CD8-positive, alpha-beta memory T cell (primary cell): ENCODE measurements around the gene PPP1R1A. TPM values are rescaled to one million over a fixed set of nuclear protein-coding genes. Genes with fewer than 3 reads are reported as not detected.

Experiments
- CTCF ChIA-PET: fragments of 350-600 bp; sonication (Branson Sonifier 250); formaldehyde crosslinking; loops from one replicate; lab custom pipeline; 2021; ENCODE audit warnings: antibody characterized with exemption; lab: Charles Lee
- POLR2A ChIA-PET: fragments of 350-600 bp; sonication (Branson Sonifier 250); formaldehyde crosslinking; loops from one replicate; lab custom pipeline; 2021; ENCODE audit warnings: antibody characterized with exemption; lab: Charles Lee
- DNase-seq, 5 donors: peaks; one replicate each; pipeline versions ENCODE4 v3.0.0 to v3.0.0-alpha.2; 2020 to 2022; ENCODE audit warnings: mixed read lengths in 1 of 5
- H3K27ac ChIP-seq: one replicate; pipeline ENCODE4 v1.7.0; 2013; ENCODE audit warnings: low read depth, mild to moderate bottlenecking, low read length, moderate library complexity
- H3K27me3 ChIP-seq: 2 replicates; pipeline ENCODE4 v1.7.0; 2013; ENCODE audit warnings: low read length, mild to moderate bottlenecking; ENCODE audit not compliant: insufficient read depth, poor library complexity, severe bottlenecking
- H3K36me3 ChIP-seq: 2 replicates; pipeline ENCODE4 v1.7.0; 2013; ENCODE audit warnings: mild to moderate bottlenecking, low read length, moderate library complexity; ENCODE audit not compliant: insufficient read depth
- H3K4me1 ChIP-seq: 2 replicates; pipeline ENCODE4 v1.7.0; 2013; ENCODE audit warnings: mild to moderate bottlenecking, low read length, moderate library complexity; ENCODE audit not compliant: insufficient read depth
- H3K4me3 ChIP-seq: 2 replicates; pipeline ENCODE4 v1.7.0; 2013; ENCODE audit warnings: mild to moderate bottlenecking, low read length
- H3K9me3 ChIP-seq: 2 replicates; pipeline ENCODE4 v1.7.0; 2013; ENCODE audit warnings: mild to moderate bottlenecking, low read length
- H3K27ac Mint-ChIP-seq, 8 donors: one replicate each; pipeline ENCODE4 v1.8.0; 2020 to 2021; ENCODE audit warnings: mixed read lengths in 8 of 8, mild to moderate bottlenecking in 6 of 8, inconsistent platforms in 3 of 8, moderate library complexity in 3 of 8
- H3K27me3 Mint-ChIP-seq, 2 donors: one replicate each; pipeline ENCODE4 v1.8.0; 2020 to 2021; ENCODE audit warnings: mixed read lengths in 2 of 2, mild to moderate bottlenecking in 1 of 2, moderate library complexity in 1 of 2
- H3K36me3 Mint-ChIP-seq, 3 donors: one replicate each; pipeline ENCODE4 v1.8.0; 2020 to 2021; ENCODE audit warnings: mixed read lengths in 3 of 3, inconsistent platforms in 1 of 3, mild to moderate bottlenecking in 1 of 3
- H3K4me1 Mint-ChIP-seq, 3 donors: one replicate each; pipeline ENCODE4 v1.8.0; 2020 to 2021; ENCODE audit warnings: mixed read lengths in 3 of 3, inconsistent platforms in 1 of 3, mild to moderate bottlenecking in 1 of 3
- H3K4me3 Mint-ChIP-seq, 7 donors: one replicate each; pipeline ENCODE4 v1.8.0; 2020 to 2021; ENCODE audit warnings: mixed read lengths in 7 of 7, mild to moderate bottlenecking in 6 of 7, moderate library complexity in 4 of 7, inconsistent platforms in 2 of 7
- H3K9me3 Mint-ChIP-seq, 5 donors: one replicate each; pipeline ENCODE4 v1.8.0; 2020 to 2022; ENCODE audit warnings: mixed read lengths in 5 of 5, mild to moderate bottlenecking in 3 of 5, moderate library complexity in 2 of 5, inconsistent platforms in 1 of 5
- polyA plus RNA-seq: library from polyadenylated mRNA; unstranded; fragments of 300-500 nt; fragmentation: Illumina TruSeq; gene quantifications from one replicate; pipeline ENCODE4 v1.2.3, GENCODE V29; 2021
- total RNA-seq, 2 experiments: library from RNA; stranded (reverse); gene quantifications; one replicate each; pipeline ENCODE4 v1.2.3, GENCODE V29; 2021

The PPP1R1A gene
- total and polyA plus RNA-seq, 3 experiments from 2014 or later, result not detected

- Mint-ChIP-seq H3K4me3 (no peak overlapping the region), H3K4me1 (no peaks in the 10 kb centered on the region), H3K27ac (peak overlapping the region in 2 of 8 donors; percentile 23 to 43), H3K9me3 (no peaks in the 10 kb centered on the region), H3K36me3 (peaks cover 11 to 100% (median 38%) of the 10 kb centered on the region in 3 donors), H3K27me3 (no peaks in the 10 kb centered on the region)
- no peak for DNase-seq
- H3K4me1 ChIP-seq, result no peaks in the 10 kb centered on the region
- CTCF ChIA-PET, result no interaction called here
- H3K4me3 ChIP-seq, result no peak overlapping the region
- H3K9me3 ChIP-seq, result no peaks in the 10 kb centered on the region
- H3K36me3 ChIP-seq, result peaks cover 72% of the 10 kb centered on the region
- no peak overlapping the region for H3K27ac ChIP-seq
- POLR2A ChIA-PET, result no interaction called here
- no peaks in the 10 kb centered on the region for H3K27me3 ChIP-seq
Observed at GRCh38 chr12:54538136-54538700, 50.2 kb downstream of the PPP1R1A start.

- H3K36me3 ChIP-seq, result peaks cover 91% of the 10 kb centered on the region
- ChIA-PET CTCF (no interaction called here), POLR2A (no interaction called here)
- peaks cover 10 to 100% (median 40%) of the 10 kb centered on the region in 3 donors for H3K36me3 Mint-ChIP-seq
- no peaks in the 10 kb centered on the region for H3K4me1 Mint-ChIP-seq
- peak overlapping the region in 5 of 8 donors; percentile 8 to 77 (median 20) for H3K27ac Mint-ChIP-seq
- H3K4me1 ChIP-seq, result no peaks in the 10 kb centered on the region
- H3K27me3 Mint-ChIP-seq, result no peaks in the 10 kb centered on the region
- no peaks in the 10 kb centered on the region for H3K9me3 ChIP-seq
- H3K4me3 ChIP-seq, result no peak overlapping the region
- no peak overlapping the region for H3K4me3 Mint-ChIP-seq
- no peak for DNase-seq
- H3K27ac ChIP-seq, result no peak overlapping the region
- H3K27me3 ChIP-seq, result no peaks in the 10 kb centered on the region
- H3K9me3 Mint-ChIP-seq, result no peaks in the 10 kb centered on the region
Observed at GRCh38 chr12:54535474-54535873, 53.0 kb downstream of the PPP1R1A start.

- Histone ChIP-seq H3K27ac (no peak overlapping the region), H3K4me1 (no peaks in the 10 kb centered on the region), H3K4me3 (no peak overlapping the region), H3K27me3 (no peaks in the 10 kb centered on the region), H3K36me3 (peaks cover 94% of the 10 kb centered on the region), H3K9me3 (no peaks in the 10 kb centered on the region)
- H3K4me3 Mint-ChIP-seq, result no peak overlapping the region
- no peaks in the 10 kb centered on the region for H3K27me3 Mint-ChIP-seq
- H3K4me1 Mint-ChIP-seq, result peaks cover 0 to 2% (median 0%) of the 10 kb centered on the region in 3 donors
- H3K36me3 Mint-ChIP-seq, result peaks cover 12 to 99% (median 40%) of the 10 kb centered on the region in 3 donors
- H3K27ac Mint-ChIP-seq, result peak overlapping the region in 1 of 8 donors; percentile 41
- DNase-seq, result no peak
- CTCF ChIA-PET, result no interaction called here
- POLR2A ChIA-PET, result no interaction called here
- H3K9me3 Mint-ChIP-seq, result no peaks in the 10 kb centered on the region
Observed at GRCh38 chr12:54529581-54529980, 58.9 kb downstream of the PPP1R1A start.

Other genes with a start within 250 kb of the PPP1R1A start
- under 1 TPM; 0.15 to 0.16 TPM for gene GPR84, start 224.2 kb downstream of the PPP1R1A start, total RNA-seq
- not detected for gene GPR84, start 224.2 kb downstream of the PPP1R1A start, polyA plus RNA-seq
- gene ZNF385A, start 203.9 kb downstream of the PPP1R1A start, total RNA-seq, result under 1 TPM; 0.77 to 0.78 TPM
- not detected for gene ZNF385A, start 203.9 kb downstream of the PPP1R1A start, polyA plus RNA-seq
- gene ITGA5, start 169.4 kb downstream of the PPP1R1A start, total RNA-seq, result 10 to 100 TPM; 23.2 to 25.7 TPM
- 50.6 TPM for gene ITGA5, start 169.4 kb downstream of the PPP1R1A start, polyA plus RNA-seq
- gene GTSF1, start 115.1 kb downstream of the PPP1R1A start, total RNA-seq, result 10 to 100 TPM in 1 of 2 experiments, 1 to 10 TPM in 1; 8.8 to 10.4 TPM
- gene GTSF1, start 115.1 kb downstream of the PPP1R1A start, polyA plus RNA-seq, result 20.0 TPM
- 10 to 100 TPM; 82.4 to 87.1 TPM for gene NCKAP1L, start 90.9 kb downstream of the PPP1R1A start, total RNA-seq
- 87.6 TPM for gene NCKAP1L, start 90.9 kb downstream of the PPP1R1A start, polyA plus RNA-seq
- gene PDE1B, start 39.1 kb downstream of the PPP1R1A start, total RNA-seq, result 1 to 10 TPM; 4.3 to 4.9 TPM
- gene PDE1B, start 39.1 kb downstream of the PPP1R1A start, polyA plus RNA-seq, result 0.33 TPM
- gene LACRT, start 46.2 kb upstream of the PPP1R1A start, total RNA-seq, result not detected
- gene LACRT, start 46.2 kb upstream of the PPP1R1A start, polyA plus RNA-seq, result not detected
- not detected for gene DCD, start 59.7 kb upstream of the PPP1R1A start, total RNA-seq
- not detected for gene DCD, start 59.7 kb upstream of the PPP1R1A start, polyA plus RNA-seq